OCI-LY3 (cell line): ENCODE data around the gene TAF4.

Source experiments
- CTCF ChIP-seq: fragments of 200-600, 300-600 bp; sonication (generic); IDR thresholded peaks from 2 replicates; pipeline ENCODE4 v1.5.1; 2014; ENCODE audit warnings: antibody characterized with exemption, low read length, low read depth
- EZH2phosphoT487 ChIP-seq: fragments of 200-600 bp; shearing (Covaris generic); IDR thresholded peaks from 2 replicates; pipeline ENCODE4 v1.6.1; 2018; ENCODE audit warnings: antibody characterized with exemption, mixed run types, low read depth

GRCh38 chr20:62029296-62029695, 36.4 kb downstream of the TAF4 start:
- TF ChIP-seq CTCF, result no peak
- no peak for TF ChIP-seq EZH2phosphoT487
